Endothelial cell of umbilical vein (primary cell): ENCODE results near the gene PERCC1. TPM values are rescaled to one million over a fixed set of nuclear protein-coding genes. Genes with fewer than 3 reads are reported as not detected.

Experiments used
- BruUV-seq: library from RNA; stranded (reverse); fragments of 400-500 nt; replicated peaks from 2 replicates; lab custom pipeline; 2021; lab: Mats Ljungman, UMichigan
- CTCF ChIA-PET: fragments of 300-600, 350-600 bp; sonication (Branson Sonifier 250); formaldehyde crosslinking; loops from one replicate; lab custom pipeline; 2021; ENCODE audit warnings: antibody characterized with exemption, inconsistent platforms; lab: Charles Lee
- POLR2A ChIA-PET: fragments of 300-600, 350-600 bp; sonication (Branson Sonifier 250); formaldehyde crosslinking; loops from one replicate; lab custom pipeline; 2021; ENCODE audit warnings: antibody characterized with exemption, inconsistent platforms; lab: Charles Lee
- DNase-seq: peaks from one replicate; pipeline ENCODE4 v3.0.0-alpha.2; 2011; ENCODE audit warnings: low read depth, low spot score
- FAIRE-seq: peaks from 2 replicates; lab custom pipeline; 2011; peaks lifted over from hg19 to GRCh38; lab: Jason Lieb, UNC
- H2AFZ ChIP-seq: 2 replicates; pipeline ENCODE4 v1.6.0; 2012; ENCODE audit warnings: low read depth, low read length, control low read depth, inconsistent platforms
- H3K27ac ChIP-seq: 2 replicates; pipeline ENCODE4 v1.5.1; 2011; ENCODE audit warnings: low read depth, mild to moderate bottlenecking, control low read depth, low read length, moderate library complexity; ENCODE audit not compliant: insufficient read depth
- H3K27me3 ChIP-seq, 2 experiments: 2 replicates each; pipeline versions ENCODE4 v1.6.0 to v1.6.1; 2011; ENCODE audit warnings: low read length in 2 of 2, mixed read lengths in 1 of 2; ENCODE audit not compliant: control insufficient read depth in 2 of 2, insufficient read depth in 2 of 2
- H3K36me3 ChIP-seq, 2 experiments: 2 replicates in 1 of 2; 3 replicates in 1 of 2; pipeline ENCODE4 v1.5.1; 2011; ENCODE audit warnings: low read length in 2 of 2, mild to moderate bottlenecking in 1 of 2, moderate library complexity in 1 of 2; ENCODE audit not compliant: control insufficient read depth in 2 of 2, insufficient read depth in 2 of 2; ENCODE audit errors: extremely low read depth in 1 of 2
- H3K4me1 ChIP-seq: 3 replicates; pipeline ENCODE4 v1.5.1; 2011; ENCODE audit warnings: mild to moderate bottlenecking, low read length; ENCODE audit not compliant: control insufficient read depth, insufficient read depth; ENCODE audit errors: extremely low read depth
- H3K4me2 ChIP-seq: 2 replicates; pipeline ENCODE4 v1.6.1; 2011; ENCODE audit warnings: low read length, control low read depth, mixed read lengths; ENCODE audit not compliant: insufficient read depth
- H3K4me3 ChIP-seq, 3 experiments: fragments of 200-600 bp in 1 of 3; sonication (generic), shearing (Covaris generic) in 1 of 3; replicated peaks in 1 of 3; 2 replicates each; pipeline ENCODE4 v1.5.1; 2011 to 2016; ENCODE audit warnings: control low read depth in 3 of 3, low read length in 3 of 3, mild to moderate bottlenecking in 2 of 3, inconsistent platforms in 1 of 3, low read depth in 1 of 3, moderate library complexity in 1 of 3; ENCODE audit not compliant: insufficient read depth in 1 of 3
- H3K79me2 ChIP-seq: 2 replicates; pipeline ENCODE4 v1.6.0; 2012; ENCODE audit warnings: low read length, inconsistent platforms; ENCODE audit not compliant: control insufficient read depth, insufficient read depth
- H3K9ac ChIP-seq: replicated peaks from 2 replicates; pipeline ENCODE3; 2011; ENCODE audit warnings: low read length, control low read depth; ENCODE audit not compliant: insufficient read depth; ENCODE audit errors: extremely low read depth
- H3K9me1 ChIP-seq: replicated peaks from 3 replicates; pipeline ENCODE4 v1.6.0; 2011; ENCODE audit warnings: mild to moderate bottlenecking, low read length; ENCODE audit not compliant: control insufficient read depth, insufficient read depth; ENCODE audit errors: extremely low read depth
- H3K9me3 ChIP-seq: replicated peaks from 2 replicates; pipeline ENCODE4 v1.5.1; 2012; ENCODE audit warnings: low read length, inconsistent platforms; ENCODE audit not compliant: control insufficient read depth, insufficient read depth
- H4K20me1 ChIP-seq: replicated peaks from 2 replicates; pipeline ENCODE3; 2011; ENCODE audit warnings: mild to moderate bottlenecking, low read length; ENCODE audit not compliant: control insufficient read depth, insufficient read depth; ENCODE audit errors: extremely low read depth
- GATA2 ChIP-seq: IDR thresholded peaks from 2 replicates; pipeline ENCODE4 v1.7.0; 2011; ENCODE audit warnings: low read depth, mild to moderate bottlenecking, moderate library complexity, mixed read lengths, low read length; ENCODE audit not compliant: insufficient read length, insufficient read depth
- JUN ChIP-seq: IDR thresholded peaks from 2 replicates; pipeline ENCODE4 v1.6.1; 2011; ENCODE audit warnings: borderline replicate concordance, low read depth; ENCODE audit not compliant: insufficient read length, insufficient read depth
- MAX ChIP-seq: IDR thresholded peaks from 2 replicates; pipeline ENCODE4 v1.6.1; 2011; ENCODE audit not compliant: insufficient read depth, insufficient read length
- MYC ChIP-seq: IDR thresholded peaks from one replicate; pipeline ENCODE4 v1.6.1; 2011; ENCODE audit warnings: mild to moderate bottlenecking, low read depth, low read length
- POLR2A ChIP-seq: IDR thresholded peaks from 2 replicates; pipeline ENCODE4 v1.6.1; 2012; ENCODE audit warnings: low read depth, mild to moderate bottlenecking, control low read depth, low read length
- POLR2AphosphoS5 ChIP-seq: IDR thresholded peaks from 2 replicates; pipeline ENCODE4 v1.6.1; 2012; ENCODE audit warnings: low read depth, mild to moderate bottlenecking, control low read depth, low read length, moderate library complexity; ENCODE audit not compliant: insufficient read depth
- dilution Hi-C: fragments of 300-500 bp; cut with MboI; formaldehyde crosslinking; loops from one replicate; pipeline ENCODE4 v1.15.0; 2019; ENCODE audit warnings: low sequenced_read_pairs; ENCODE audit not compliant: extremely low pct_ligation_motif_present
- intact Hi-C: fragments of 100-400 bp; cut with micrococcal nuclease; formaldehyde crosslinking; loops from one replicate; pipeline ENCODE4 v1.10.0; 2022
- polyA plus RNA-seq, 4 experiments: library from polyadenylated mRNA; depleted of rRNA in 3 of 4; stranded (reverse) in 3 of 4; unstranded in 1 of 4; fragments of >200 nt; gene quantifications; 2 replicates each; pipeline versions ENCODE4 v1.2.1 to v1.2.3, GENCODE V29; 2011 to 2012; ENCODE audit warnings: missing spikeins in 1 of 4
- total RNA-seq: library from RNA; stranded (reverse); gene quantifications from 2 replicates; pipeline ENCODE4 v1.2.3, GENCODE V29; 2021
- TF ChIP-seq, protein P1 (sequence below), 2 donors: IDR thresholded peaks; 1 replicate in 1 of 2; 2 replicates in 1 of 2; pipeline ENCODE4 v1.5.1; 2011; ENCODE audit warnings: low read length in 2 of 2, mild to moderate bottlenecking in 2 of 2, moderate library complexity in 2 of 2, control low read depth in 1 of 2, inconsistent platforms in 1 of 2, low read depth in 1 of 2; ENCODE audit not compliant: insufficient read depth in 1 of 2; ENCODE audit errors: extremely low read depth in 1 of 2

The PERCC1 gene
- total and polyA plus RNA-seq, 2 donors (not counting 3 experiments of a cell fraction or from before 2014, with no cell fraction given) = not detected

GRCh38 chr16:1438229-1439057 is 7.6 kb downstream of the PERCC1 start:
- H3K27me3 ChIP-seq = no peaks in the 10 kb centered on the region
- dilution Hi-C loops = no loop called here
- no peaks in the 10 kb centered on the region for H3K9me1 ChIP-seq
- CTCF ChIA-PET = interaction anchor here (1.1 to 1.8 kb wide), 2 partner anchors 10 to 11 kb away, joined by 3 to 6 read pairs; no protein-coding TSS in a partner anchor
- no peak for DNase-seq
- H4K20me1 ChIP-seq = no peaks in the 10 kb centered on the region
- TF ChIP-seq MYC (no peak), GATA2 (no peak), POLR2AphosphoS5 (no peak), JUN (no peak)
- H2AFZ ChIP-seq = no peak overlapping the region
- H3K27ac ChIP-seq = no peak overlapping the region
- intact Hi-C loops = no loop called here
- no peaks in the 10 kb centered on the region for H3K4me1 ChIP-seq
- H3K4me2 ChIP-seq = no peak overlapping the region
- BruUV-seq = no TSS peak
- H3K4me3 ChIP-seq = no peak overlapping the region
- H3K9ac ChIP-seq = no peak overlapping the region
- POLR2A ChIA-PET = no interaction called here
- H3K79me2 ChIP-seq = no peaks in the 10 kb centered on the region
- no peak for FAIRE-seq
- no peaks in the 10 kb centered on the region for H3K9me3 ChIP-seq
- H3K36me3 ChIP-seq = no peaks in the 10 kb centered on the region

DNA sequence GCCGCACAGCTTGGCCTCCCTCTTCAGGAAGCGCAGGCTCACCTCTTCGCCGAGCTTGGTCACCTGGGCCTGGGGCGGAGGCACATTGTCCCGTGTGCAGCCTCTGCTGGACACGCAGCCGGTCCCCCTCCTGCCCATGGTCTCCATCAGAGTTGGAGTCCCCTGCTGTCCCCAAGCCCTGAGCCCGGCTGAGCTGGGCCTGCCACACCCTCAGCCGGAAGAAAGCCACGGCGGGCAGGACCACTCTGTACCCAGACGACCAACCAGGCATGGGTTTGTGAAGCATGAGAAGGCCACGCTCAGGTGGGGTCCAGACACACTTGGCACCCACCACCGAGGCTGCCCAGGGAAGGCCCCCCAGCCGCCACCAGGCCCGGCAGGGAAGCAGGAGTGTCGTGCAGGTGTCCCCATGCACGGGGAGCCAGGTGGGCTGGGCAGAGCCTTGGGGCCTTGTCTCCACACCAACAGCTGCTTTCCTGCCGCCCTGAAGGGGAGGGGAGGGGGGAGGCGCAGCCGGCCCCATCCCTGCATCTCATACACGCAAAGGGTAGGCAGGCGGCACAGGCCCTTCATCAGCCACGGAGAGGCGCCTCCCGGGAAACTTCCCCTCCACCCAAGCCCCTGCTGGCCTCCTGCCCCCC is 8.3 kb downstream of the PERCC1 start:
- intact Hi-C loops (no loop called here), dilution Hi-C loops (no loop called here)
- Histone ChIP-seq H3K36me3 (no peaks in the 10 kb centered on the region), H4K20me1 (no peaks in the 10 kb centered on the region), H3K79me2 (no peaks in the 10 kb centered on the region), H3K9me1 (no peaks in the 10 kb centered on the region), H3K4me1 (no peaks in the 10 kb centered on the region), H3K9ac (no peak overlapping the region), H2AFZ (no peak overlapping the region), H3K27me3 (no peaks in the 10 kb centered on the region), H3K4me3 (no peak overlapping the region), H3K27ac (no peak overlapping the region), H3K9me3 (no peaks in the 10 kb centered on the region), H3K4me2 (no peak overlapping the region)
- ChIA-PET CTCF (interaction anchor here (1.1 kb wide), 1 partner anchor 12 kb away, joined by 3 read pairs; no protein-coding TSS in a partner anchor), POLR2A (interaction anchor here (0.7 kb wide), 1 partner anchor 17 kb away, joined by 8 read pairs; no protein-coding TSS in a partner anchor)
- DNase-seq = no peak
- BruUV-seq = no TSS peak
- FAIRE-seq = no peak
- no peak for TF ChIP-seq JUN
- TF ChIP-seq MAX = no peak
- TF ChIP-seq POLR2A = no peak
- TF ChIP-seq, protein P1, sequence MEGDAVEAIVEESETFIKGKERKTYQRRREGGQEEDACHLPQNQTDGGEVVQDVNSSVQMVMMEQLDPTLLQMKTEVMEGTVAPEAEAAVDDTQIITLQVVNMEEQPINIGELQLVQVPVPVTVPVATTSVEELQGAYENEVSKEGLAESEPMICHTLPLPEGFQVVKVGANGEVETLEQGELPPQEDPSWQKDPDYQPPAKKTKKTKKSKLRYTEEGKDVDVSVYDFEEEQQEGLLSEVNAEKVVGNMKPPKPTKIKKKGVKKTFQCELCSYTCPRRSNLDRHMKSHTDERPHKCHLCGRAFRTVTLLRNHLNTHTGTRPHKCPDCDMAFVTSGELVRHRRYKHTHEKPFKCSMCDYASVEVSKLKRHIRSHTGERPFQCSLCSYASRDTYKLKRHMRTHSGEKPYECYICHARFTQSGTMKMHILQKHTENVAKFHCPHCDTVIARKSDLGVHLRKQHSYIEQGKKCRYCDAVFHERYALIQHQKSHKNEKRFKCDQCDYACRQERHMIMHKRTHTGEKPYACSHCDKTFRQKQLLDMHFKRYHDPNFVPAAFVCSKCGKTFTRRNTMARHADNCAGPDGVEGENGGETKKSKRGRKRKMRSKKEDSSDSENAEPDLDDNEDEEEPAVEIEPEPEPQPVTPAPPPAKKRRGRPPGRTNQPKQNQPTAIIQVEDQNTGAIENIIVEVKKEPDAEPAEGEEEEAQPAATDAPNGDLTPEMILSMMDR (IDR thresholded peaks at IDR 0.05; ENCODE audit: extremely low read depth in 1 of 2, insufficient read depth in 1 of 2, low read depth in 1 of 2, low read length in 2 of 2) = no peak
- no peak for TF ChIP-seq MYC
- TF ChIP-seq GATA2 = no peak
- TF ChIP-seq POLR2AphosphoS5 = no peak
